ENCODE measurements around the gene PTCSC3.

Gene PTCSC3

DNA sequence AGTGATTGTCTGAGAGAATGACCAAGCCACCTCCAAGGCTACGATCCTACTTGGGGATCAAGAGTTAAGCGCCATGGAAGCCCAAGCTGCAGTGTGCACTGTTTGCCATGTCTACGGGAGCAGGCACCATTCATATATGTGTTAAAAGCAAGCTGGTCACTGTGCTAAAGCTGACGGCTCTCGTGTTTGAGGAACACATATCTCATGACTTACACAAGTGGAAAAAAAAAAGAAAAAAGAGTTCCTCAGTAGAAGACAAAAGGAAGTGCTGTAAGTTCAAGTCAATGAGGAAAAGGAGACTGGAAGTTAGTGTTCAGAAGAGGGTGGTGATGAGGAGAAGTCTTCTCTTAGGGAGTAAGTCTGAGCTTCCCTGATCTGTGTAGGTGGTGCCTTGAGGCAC, 4.9 kb upstream of the PTCSC3 start:
- 93 to 96% methylated on average over 5 of the region's 5 CpGs for WGBS, 2 experiments
- no peaks in the 10 kb centered on the region for H3K4me1 ChIP-seq (ENCODE audit: control insufficient read depth, insufficient read depth, low read length)
- no peak overlapping the region for H3K4me3 ChIP-seq (ENCODE audit: insufficient read depth, low read depth, low read length)
- H3K36me3 ChIP-seq (ENCODE audit: control insufficient read depth, insufficient read depth, low read length), result no peaks in the 10 kb centered on the region
- no peak overlapping the region for H3K27ac ChIP-seq (ENCODE audit: insufficient read depth, low read depth, low read length, poor library complexity, severe bottlenecking)
- no peaks in the 10 kb centered on the region for H3K9me3 ChIP-seq (ENCODE audit: control insufficient read depth, low read length)
- H3K27me3 ChIP-seq (ENCODE audit: control insufficient read depth, insufficient read depth, low read length, poor library complexity, severe bottlenecking), result no peaks in the 10 kb centered on the region

DNA sequence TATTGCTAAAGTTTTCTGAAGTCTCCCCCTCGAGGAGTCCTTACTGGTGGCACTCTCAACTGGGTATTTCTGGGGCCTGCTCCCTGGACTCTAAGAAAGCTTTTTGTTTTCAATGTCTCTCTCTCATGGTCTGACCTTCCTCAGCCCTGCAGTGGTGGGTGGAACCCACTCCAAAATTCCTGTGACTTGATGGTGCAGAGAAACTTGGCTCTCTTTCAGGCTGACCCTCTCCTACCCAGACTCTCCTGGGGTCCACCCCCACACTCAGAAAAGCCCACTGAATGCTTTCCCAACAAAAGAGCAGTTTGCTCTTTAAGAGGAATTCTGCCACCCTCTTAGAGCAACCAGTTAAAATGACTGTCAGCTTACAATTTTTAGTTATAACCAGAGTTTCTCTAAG, 967 bp upstream of the PTCSC3 start:
- H3K9me3 ChIP-seq (ENCODE audit: control insufficient read depth, low read length), result no peaks in the 10 kb centered on the region
- H3K27ac ChIP-seq (ENCODE audit: insufficient read depth, low read depth, low read length, poor library complexity, severe bottlenecking), result no peak overlapping the region
- 87 to 91% methylated on average over 1 of the region's 1 CpG for WGBS, 2 experiments
- no peaks in the 10 kb centered on the region for H3K27me3 ChIP-seq (ENCODE audit: control insufficient read depth, insufficient read depth, low read length, poor library complexity, severe bottlenecking)
- H3K4me3 ChIP-seq (ENCODE audit: insufficient read depth, low read depth, low read length), result no peak overlapping the region
- no peaks in the 10 kb centered on the region for H3K36me3 ChIP-seq (ENCODE audit: control insufficient read depth, insufficient read depth, low read length)
- H3K4me1 ChIP-seq (ENCODE audit: control insufficient read depth, insufficient read depth, low read length), result no peaks in the 10 kb centered on the region

DNA sequence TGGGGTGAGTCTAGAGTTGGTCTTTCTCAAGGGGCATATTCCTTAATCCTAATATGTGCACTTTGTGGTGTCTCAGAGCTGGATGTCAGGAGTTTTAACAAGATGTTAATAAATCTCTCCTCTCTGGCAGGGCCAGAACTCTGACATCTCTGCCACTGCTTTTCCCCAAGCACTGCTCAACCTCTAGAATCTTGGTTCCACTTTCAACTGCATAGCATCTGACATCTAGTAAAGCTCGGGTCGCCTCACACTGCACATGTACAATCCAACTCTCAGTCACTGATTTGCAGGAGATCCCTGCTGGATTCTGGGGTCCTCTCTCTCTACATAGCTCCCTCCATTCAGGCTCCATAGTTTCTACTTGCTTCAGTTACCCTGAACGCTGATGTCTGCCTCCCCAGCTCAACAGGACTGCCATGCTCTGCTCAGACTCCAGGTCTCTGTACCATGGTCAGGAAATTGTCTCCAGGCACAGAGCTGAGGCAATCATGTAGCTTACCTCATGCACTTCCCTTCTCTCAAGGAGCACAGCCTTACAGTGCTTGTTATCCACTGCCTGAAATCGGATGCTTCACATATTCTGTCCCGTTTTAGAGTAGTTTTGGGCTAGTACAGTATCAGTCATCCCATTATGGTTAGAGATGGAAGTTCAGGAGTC, 1.6 kb downstream of the PTCSC3 start:
- H3K36me3 ChIP-seq (ENCODE audit: control insufficient read depth, insufficient read depth, low read length), result no peaks in the 10 kb centered on the region
- no peaks in the 10 kb centered on the region for H3K9me3 ChIP-seq (ENCODE audit: control insufficient read depth, low read length)
- H3K4me3 ChIP-seq (ENCODE audit: insufficient read depth, low read depth, low read length), result no peak overlapping the region
- WGBS, 2 experiments, result 88 to 97% methylated on average over 5 of the region's 5 CpGs
- no peaks in the 10 kb centered on the region for H3K4me1 ChIP-seq (ENCODE audit: control insufficient read depth, insufficient read depth, low read length)
- no peak overlapping the region for H3K27ac ChIP-seq (ENCODE audit: insufficient read depth, low read depth, low read length, poor library complexity, severe bottlenecking)
- no peaks in the 10 kb centered on the region for H3K27me3 ChIP-seq (ENCODE audit: control insufficient read depth, insufficient read depth, low read length, poor library complexity, severe bottlenecking)

DNA sequence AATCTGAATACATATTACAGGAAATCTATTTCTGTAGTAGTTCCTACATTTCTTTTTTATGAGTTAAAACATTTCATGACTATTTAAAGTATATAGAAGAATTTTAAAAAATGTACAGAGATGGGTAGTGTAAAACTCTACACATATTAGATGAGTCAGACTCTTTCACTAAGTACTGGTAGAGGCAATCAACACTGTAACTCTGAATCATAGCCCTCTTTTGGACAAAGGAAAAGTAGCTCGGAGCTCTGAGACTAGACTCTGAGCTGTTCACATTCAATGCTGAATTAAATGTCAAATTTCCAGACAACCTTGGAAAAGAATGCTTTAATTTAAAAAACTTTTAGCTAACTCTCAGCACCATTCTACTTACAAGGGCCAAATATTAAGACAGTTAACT, 3.4 kb downstream of the PTCSC3 start:
- no peak overlapping the region for H3K27ac ChIP-seq (ENCODE audit: insufficient read depth, low read depth, low read length, poor library complexity, severe bottlenecking)
- no peak overlapping the region for H3K4me3 ChIP-seq (ENCODE audit: insufficient read depth, low read depth, low read length)
- no peaks in the 10 kb centered on the region for H3K36me3 ChIP-seq (ENCODE audit: control insufficient read depth, insufficient read depth, low read length)
- 71 to 91% methylated on average over 1 of the region's 1 CpG for WGBS, 2 experiments
- no peaks in the 10 kb centered on the region for H3K9me3 ChIP-seq (ENCODE audit: control insufficient read depth, low read length)
- no peaks in the 10 kb centered on the region for H3K27me3 ChIP-seq (ENCODE audit: control insufficient read depth, insufficient read depth, low read length, poor library complexity, severe bottlenecking)
- peaks cover 2% of the 10 kb centered on the region for H3K4me1 ChIP-seq (ENCODE audit: control insufficient read depth, insufficient read depth, low read length)

DNA sequence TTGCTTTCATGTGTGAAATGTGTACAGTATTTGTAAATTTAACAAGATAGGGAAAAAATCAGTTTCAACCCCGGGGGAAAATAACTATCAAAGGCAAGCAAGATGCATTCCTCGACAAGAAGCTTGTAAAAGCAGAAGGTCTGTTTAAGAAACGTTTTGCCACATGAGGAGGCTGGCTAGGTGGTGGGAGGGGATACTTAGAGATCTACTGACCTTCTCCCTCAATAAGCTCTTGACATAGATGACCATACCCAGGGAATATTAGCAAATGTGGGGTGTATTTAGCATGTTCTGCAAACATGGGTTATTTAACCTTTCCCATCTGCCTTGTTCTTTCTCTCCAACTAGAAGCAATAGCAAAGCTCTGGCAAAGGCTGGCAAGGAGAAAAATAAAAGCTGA, 4.9 kb downstream of the PTCSC3 start:
- no peaks in the 10 kb centered on the region for H3K9me3 ChIP-seq (ENCODE audit: control insufficient read depth, low read length)
- 68 to 73% methylated on average over 3 of the region's 3 CpGs for WGBS, 2 experiments
- peaks cover 11% of the 10 kb centered on the region for H3K4me1 ChIP-seq (ENCODE audit: control insufficient read depth, insufficient read depth, low read length)
- H3K27ac ChIP-seq (ENCODE audit: insufficient read depth, low read depth, low read length, poor library complexity, severe bottlenecking), result no peak overlapping the region
- no peak overlapping the region for H3K4me3 ChIP-seq (ENCODE audit: insufficient read depth, low read depth, low read length)
- no peaks in the 10 kb centered on the region for H3K27me3 ChIP-seq (ENCODE audit: control insufficient read depth, insufficient read depth, low read length, poor library complexity, severe bottlenecking)
- H3K36me3 ChIP-seq (ENCODE audit: control insufficient read depth, insufficient read depth, low read length), result no peaks in the 10 kb centered on the region

DNA sequence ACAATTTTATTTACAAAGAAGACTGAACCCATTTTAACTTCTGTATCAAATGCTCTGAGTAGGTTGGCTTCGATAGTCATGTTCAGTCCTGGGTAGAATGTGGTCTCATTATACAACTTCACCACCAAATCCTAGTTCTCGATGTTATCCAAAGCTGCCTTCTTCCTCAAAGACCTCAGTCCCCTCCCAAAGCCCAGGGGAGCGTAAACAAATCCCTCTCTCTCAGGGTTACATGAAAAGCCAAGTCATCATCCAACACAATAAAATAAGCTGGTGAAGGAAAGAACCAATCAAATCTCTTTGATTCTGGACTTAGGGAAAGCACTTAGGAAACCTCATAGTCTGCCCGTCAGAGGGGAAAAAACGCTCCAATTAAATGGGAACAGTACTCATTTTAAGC, 9.1 kb downstream of the PTCSC3 start:
- peaks cover 11% of the 10 kb centered on the region for H3K4me1 ChIP-seq (ENCODE audit: control insufficient read depth, insufficient read depth, low read length)
- WGBS, 2 experiments, result 58 to 68% methylated on average over 5 of the region's 5 CpGs
- H3K36me3 ChIP-seq (ENCODE audit: control insufficient read depth, insufficient read depth, low read length), result no peaks in the 10 kb centered on the region
- H3K27me3 ChIP-seq (ENCODE audit: control insufficient read depth, insufficient read depth, low read length, poor library complexity, severe bottlenecking), result no peaks in the 10 kb centered on the region
- no peak overlapping the region for H3K27ac ChIP-seq (ENCODE audit: insufficient read depth, low read depth, low read length, poor library complexity, severe bottlenecking)
- no peak overlapping the region for H3K4me3 ChIP-seq (ENCODE audit: insufficient read depth, low read depth, low read length)
- H3K9me3 ChIP-seq (ENCODE audit: control insufficient read depth, low read length), result no peaks in the 10 kb centered on the region

DNA sequence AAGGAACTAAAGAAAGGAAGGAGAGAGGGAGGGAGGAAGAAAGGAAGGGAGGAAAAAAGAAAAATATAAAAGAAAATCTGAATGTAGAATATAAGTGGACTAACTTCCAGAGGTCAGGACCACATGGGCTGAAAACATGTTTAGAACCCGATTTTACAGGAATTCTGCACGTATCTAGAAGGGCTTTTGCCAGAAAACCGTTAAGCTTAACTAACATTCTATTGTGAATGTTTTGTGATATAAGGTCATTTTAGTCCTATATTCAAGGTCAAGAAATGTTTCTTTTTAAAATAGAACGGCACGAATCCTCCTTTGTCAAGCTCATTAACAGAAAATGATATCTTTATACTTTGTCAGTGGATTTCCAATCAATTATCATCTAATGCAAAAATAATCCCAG, 13.1 kb downstream of the PTCSC3 start:
- Histone ChIP-seq H3K27ac (ENCODE audit: insufficient read depth, low read depth, low read length, poor library complexity, severe bottlenecking) (no peak overlapping the region), H3K4me1 (ENCODE audit: control insufficient read depth, insufficient read depth, low read length) (peaks cover 11% of the 10 kb centered on the region), H3K27me3 (ENCODE audit: control insufficient read depth, insufficient read depth, low read length, poor library complexity, severe bottlenecking) (no peaks in the 10 kb centered on the region), H3K36me3 (ENCODE audit: control insufficient read depth, insufficient read depth, low read length) (no peaks in the 10 kb centered on the region), H3K4me3 (ENCODE audit: insufficient read depth, low read depth, low read length) (no peak overlapping the region), H3K9me3 (ENCODE audit: control insufficient read depth, low read length) (no peaks in the 10 kb centered on the region)
- 87 to 91% methylated on average over 3 to 5 of the region's 5 CpGs for WGBS, 2 experiments

DNA sequence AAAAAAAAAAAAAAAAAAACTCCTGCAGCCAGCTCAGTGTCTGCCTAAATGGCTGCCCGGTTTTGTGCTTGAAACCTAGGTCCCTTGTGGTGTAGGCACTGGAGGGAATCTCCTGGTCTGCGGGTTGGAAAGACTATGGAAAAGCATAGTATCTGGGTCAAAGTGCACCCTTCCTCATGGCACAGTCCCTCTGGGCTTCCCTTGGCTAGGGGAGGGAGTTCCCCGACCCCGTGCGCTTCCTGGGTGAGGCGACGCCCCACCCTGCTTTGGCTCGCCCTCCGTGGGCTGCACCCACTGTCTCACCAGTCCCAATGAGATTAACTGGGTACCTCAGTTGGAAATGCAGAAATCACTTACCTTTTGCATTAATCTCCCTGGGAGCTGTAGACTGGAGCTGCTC, 14.3 kb downstream of the PTCSC3 start:
- no peaks in the 10 kb centered on the region for H3K27me3 ChIP-seq (ENCODE audit: control insufficient read depth, insufficient read depth, low read length, poor library complexity, severe bottlenecking)
- no peaks in the 10 kb centered on the region for H3K4me1 ChIP-seq (ENCODE audit: control insufficient read depth, insufficient read depth, low read length)
- 88% methylated on average over 9 of the region's 9 CpGs for WGBS, 2 experiments
- H3K27ac ChIP-seq (ENCODE audit: insufficient read depth, low read depth, low read length, poor library complexity, severe bottlenecking), result no peak overlapping the region
- H3K36me3 ChIP-seq (ENCODE audit: control insufficient read depth, insufficient read depth, low read length), result no peaks in the 10 kb centered on the region
- H3K9me3 ChIP-seq (ENCODE audit: control insufficient read depth, low read length), result no peaks in the 10 kb centered on the region
- H3K4me3 ChIP-seq (ENCODE audit: insufficient read depth, low read depth, low read length), result no peak overlapping the region

DNA sequence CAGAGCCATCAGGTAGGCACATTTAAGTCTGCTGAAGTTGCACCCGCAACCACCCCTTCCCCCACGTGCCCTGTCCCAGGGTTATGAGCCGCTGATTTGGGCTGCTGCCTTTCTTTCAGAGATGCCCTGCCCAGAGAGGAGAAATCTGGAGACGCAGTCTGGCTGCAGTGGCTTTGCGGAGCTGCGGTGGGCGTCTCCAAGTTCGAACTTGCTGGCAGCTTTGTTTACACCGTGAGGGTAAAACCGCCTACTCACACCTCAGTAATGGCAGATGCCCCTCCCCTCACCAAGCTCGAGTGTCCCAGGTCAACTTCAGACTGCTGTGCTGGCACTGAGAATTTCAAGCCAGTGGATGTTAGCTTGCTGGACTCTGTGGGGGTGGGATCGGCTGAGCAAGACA, 14.7 kb downstream of the PTCSC3 start:
- Histone ChIP-seq H3K4me3 (ENCODE audit: insufficient read depth, low read depth, low read length) (no peak overlapping the region), H3K27ac (ENCODE audit: insufficient read depth, low read depth, low read length, poor library complexity, severe bottlenecking) (no peak overlapping the region), H3K27me3 (ENCODE audit: control insufficient read depth, insufficient read depth, low read length, poor library complexity, severe bottlenecking) (no peaks in the 10 kb centered on the region), H3K36me3 (ENCODE audit: control insufficient read depth, insufficient read depth, low read length) (no peaks in the 10 kb centered on the region), H3K9me3 (ENCODE audit: control insufficient read depth, low read length) (no peaks in the 10 kb centered on the region), H3K4me1 (ENCODE audit: control insufficient read depth, insufficient read depth, low read length) (no peaks in the 10 kb centered on the region)
- 53 to 65% methylated on average over 12 of the region's 12 CpGs for WGBS, 2 experiments

DNA sequence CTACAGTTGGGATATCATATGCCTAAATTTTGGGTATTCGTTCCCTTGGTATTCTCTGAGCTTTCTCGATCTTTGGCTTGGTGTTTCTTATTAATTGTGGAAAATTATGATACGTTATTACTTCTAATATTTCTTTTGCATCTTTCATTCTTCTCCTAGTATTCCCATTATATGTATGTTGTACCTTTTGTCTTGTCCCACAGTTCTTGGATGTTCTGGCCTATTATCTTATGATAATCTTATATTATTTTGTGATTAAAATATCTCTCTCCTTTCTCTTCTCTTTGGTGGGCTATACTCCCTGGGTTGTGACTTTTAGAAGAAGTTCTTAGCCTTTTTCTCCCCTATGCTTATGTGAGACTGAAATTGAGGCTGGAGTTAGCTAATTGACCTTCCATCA, 25.2 kb downstream of the PTCSC3 start:
- no peak overlapping the region for H3K4me3 ChIP-seq (ENCODE audit: insufficient read depth, low read depth, low read length)
- 90 to 100% methylated on average over 1 to 2 of the region's 3 CpGs for WGBS, 2 experiments
- no peaks in the 10 kb centered on the region for H3K9me3 ChIP-seq (ENCODE audit: control insufficient read depth, low read length)
- no peak overlapping the region for H3K27ac ChIP-seq (ENCODE audit: insufficient read depth, low read depth, low read length, poor library complexity, severe bottlenecking)
- H3K4me1 ChIP-seq (ENCODE audit: control insufficient read depth, insufficient read depth, low read length), result no peaks in the 10 kb centered on the region
- H3K36me3 ChIP-seq (ENCODE audit: control insufficient read depth, insufficient read depth, low read length), result no peaks in the 10 kb centered on the region
- no peaks in the 10 kb centered on the region for H3K27me3 ChIP-seq (ENCODE audit: control insufficient read depth, insufficient read depth, low read length, poor library complexity, severe bottlenecking)

DNA sequence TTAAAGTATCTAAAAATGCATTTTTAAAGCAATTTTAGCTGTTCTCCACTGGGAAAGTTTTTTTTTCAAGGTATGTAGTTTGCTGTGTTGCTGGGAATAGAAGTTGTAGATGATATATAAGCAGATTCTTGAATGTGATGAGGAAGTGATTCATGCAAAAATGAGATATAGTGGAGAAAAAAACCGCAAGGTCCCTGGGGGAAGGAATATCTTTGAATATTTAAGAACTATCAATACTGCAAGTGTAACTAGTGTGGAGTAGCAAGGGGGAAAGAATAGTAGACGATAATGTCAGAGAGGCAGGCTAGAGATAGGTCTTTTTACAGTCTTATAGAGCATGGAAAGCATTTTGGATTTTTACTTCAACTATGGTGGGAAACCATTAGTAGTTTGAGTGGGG, 42.5 kb downstream of the PTCSC3 start:
- Histone ChIP-seq H3K27me3 (ENCODE audit: control insufficient read depth, insufficient read depth, low read length, poor library complexity, severe bottlenecking) (no peaks in the 10 kb centered on the region), H3K36me3 (ENCODE audit: control insufficient read depth, insufficient read depth, low read length) (no peaks in the 10 kb centered on the region), H3K27ac (ENCODE audit: insufficient read depth, low read depth, low read length, poor library complexity, severe bottlenecking) (no peak overlapping the region), H3K4me3 (ENCODE audit: insufficient read depth, low read depth, low read length) (no peak overlapping the region), H3K4me1 (ENCODE audit: control insufficient read depth, insufficient read depth, low read length) (no peaks in the 10 kb centered on the region), H3K9me3 (ENCODE audit: control insufficient read depth, low read length) (no peaks in the 10 kb centered on the region)
- WGBS, 2 experiments, result 95 to 97% methylated on average over 2 of the region's 2 CpGs
